GM11168 (cell line): Measurements from ENCODE around the gene TRIM62.

Experiments used
- in situ Hi-C: fragments of 300-500 bp; cut with MboI; formaldehyde crosslinking; loops from one replicate; pipeline ENCODE4 v1.12.0; 2022; ENCODE audit warnings: low sequenced_read_pairs; ENCODE audit not compliant: unreplicated experiment

Gene TRIM62

GRCh38 chr1:33163621-33164519, 18.0 kb downstream of the TRIM62 start:
- in situ Hi-C loops: no loop called here

- in situ Hi-C loops: no loop called here
Observed at GRCh38 chr1:33162141-33162540, 19.7 kb downstream of the TRIM62 start.

GRCh38 chr1:33161061-33161681, 20.7 kb downstream of the TRIM62 start:
- in situ Hi-C loops: no loop called here

GRCh38 chr1:33159577-33159976, 22.3 kb downstream of the TRIM62 start:
- in situ Hi-C loops: no loop called here

GRCh38 chr1:33158366-33158765, 23.5 kb downstream of the TRIM62 start:
- in situ Hi-C loops: no loop called here

- in situ Hi-C loops: no loop called here
Observed at GRCh38 chr1:33157131-33157530, 24.7 kb downstream of the TRIM62 start.

GRCh38 chr1:33155877-33156538, 25.8 kb downstream of the TRIM62 start:
- in situ Hi-C loops: no loop called here

- in situ Hi-C loops: no loop called here
Observed at GRCh38 chr1:33153650-33154049, 28.2 kb downstream of the TRIM62 start.

- in situ Hi-C loops: no loop called here
Observed at GRCh38 chr1:33152685-33153432, 29.0 kb downstream of the TRIM62 start.

GRCh38 chr1:33151116-33151515, 30.7 kb downstream of the TRIM62 start:
- in situ Hi-C loops: no loop called here

GRCh38 chr1:33150522-33150921, 31.3 kb downstream of the TRIM62 start:
- in situ Hi-C loops: no loop called here

- in situ Hi-C loops: no loop called here
Observed at GRCh38 chr1:33149453-33150190, 32.2 kb downstream of the TRIM62 start.

- in situ Hi-C loops: no loop called here
Observed at GRCh38 chr1:33148615-33149014, 33.2 kb downstream of the TRIM62 start.

- in situ Hi-C loops: no loop called here
Observed at GRCh38 chr1:33147997-33148314, 33.9 kb downstream of the TRIM62 start.

- in situ Hi-C loops: no loop called here
Observed at GRCh38 chr1:33147275-33147996, 34.4 kb downstream of the TRIM62 start.

GRCh38 chr1:33146003-33146402, 35.8 kb downstream of the TRIM62 start:
- in situ Hi-C loops: no loop called here

- in situ Hi-C loops: no loop called here
Observed at GRCh38 chr1:33143698-33144097, 38.1 kb downstream of the TRIM62 start.

- in situ Hi-C loops: no loop called here
Observed at GRCh38 chr1:33143176-33143575, 38.7 kb downstream of the TRIM62 start.

GRCh38 chr1:33142483-33143064, 39.3 kb downstream of the TRIM62 start:
- in situ Hi-C loops: no loop called here
